ENCODE measurements around the gene NKAIN2.
"Not testable (repeated sequence)": the region's sequence is repeated elsewhere in the genome, so short reads cannot be mapped to it uniquely, and the experiment has no call there.

DNA sequence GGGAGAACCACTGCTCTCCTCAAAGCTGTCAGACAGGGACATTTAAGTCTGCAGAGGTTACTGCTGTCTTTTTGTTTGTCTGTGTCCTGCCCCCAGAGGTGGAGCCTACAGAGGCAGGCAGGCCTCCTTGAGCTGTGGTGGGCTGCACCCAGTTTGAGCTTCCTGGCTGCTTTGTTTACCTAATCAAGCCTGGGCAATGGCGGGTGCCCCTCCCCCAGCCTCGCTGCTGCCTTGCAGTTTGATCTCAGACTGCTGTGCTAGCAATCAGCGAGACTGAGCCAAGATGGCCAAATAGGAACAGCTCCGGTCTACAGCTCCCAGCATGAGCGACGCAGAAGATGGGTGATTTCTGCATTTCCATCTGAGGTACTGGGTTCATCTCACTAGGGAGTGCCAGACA, 544.7 kb downstream of the NKAIN2 start:
- TF ChIP-seq ZNF70 (CRISPR knock-in tag; IDR thresholded peaks at IDR 0.05): not testable (repeated sequence)
- TF ChIP-seq, protein P1, sequence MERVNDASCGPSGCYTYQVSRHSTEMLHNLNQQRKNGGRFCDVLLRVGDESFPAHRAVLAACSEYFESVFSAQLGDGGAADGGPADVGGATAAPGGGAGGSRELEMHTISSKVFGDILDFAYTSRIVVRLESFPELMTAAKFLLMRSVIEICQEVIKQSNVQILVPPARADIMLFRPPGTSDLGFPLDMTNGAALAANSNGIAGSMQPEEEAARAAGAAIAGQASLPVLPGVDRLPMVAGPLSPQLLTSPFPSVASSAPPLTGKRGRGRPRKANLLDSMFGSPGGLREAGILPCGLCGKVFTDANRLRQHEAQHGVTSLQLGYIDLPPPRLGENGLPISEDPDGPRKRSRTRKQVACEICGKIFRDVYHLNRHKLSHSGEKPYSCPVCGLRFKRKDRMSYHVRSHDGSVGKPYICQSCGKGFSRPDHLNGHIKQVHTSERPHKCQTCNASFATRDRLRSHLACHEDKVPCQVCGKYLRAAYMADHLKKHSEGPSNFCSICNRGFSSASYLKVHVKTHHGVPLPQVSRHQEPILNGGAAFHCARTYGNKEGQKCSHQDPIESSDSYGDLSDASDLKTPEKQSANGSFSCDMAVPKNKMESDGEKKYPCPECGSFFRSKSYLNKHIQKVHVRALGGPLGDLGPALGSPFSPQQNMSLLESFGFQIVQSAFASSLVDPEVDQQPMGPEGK (CRISPR knock-in tag; IDR thresholded peaks at IDR 0.05; ENCODE audit: borderline replicate concordance): not testable (repeated sequence)
